ENCODE measurements around the gene HDGFL2.
"Not testable (repeated sequence)": the region's sequence is repeated elsewhere in the genome, so short reads cannot be mapped to it uniquely, and the experiment has no call there.

HDGFL2 gene

DNA sequence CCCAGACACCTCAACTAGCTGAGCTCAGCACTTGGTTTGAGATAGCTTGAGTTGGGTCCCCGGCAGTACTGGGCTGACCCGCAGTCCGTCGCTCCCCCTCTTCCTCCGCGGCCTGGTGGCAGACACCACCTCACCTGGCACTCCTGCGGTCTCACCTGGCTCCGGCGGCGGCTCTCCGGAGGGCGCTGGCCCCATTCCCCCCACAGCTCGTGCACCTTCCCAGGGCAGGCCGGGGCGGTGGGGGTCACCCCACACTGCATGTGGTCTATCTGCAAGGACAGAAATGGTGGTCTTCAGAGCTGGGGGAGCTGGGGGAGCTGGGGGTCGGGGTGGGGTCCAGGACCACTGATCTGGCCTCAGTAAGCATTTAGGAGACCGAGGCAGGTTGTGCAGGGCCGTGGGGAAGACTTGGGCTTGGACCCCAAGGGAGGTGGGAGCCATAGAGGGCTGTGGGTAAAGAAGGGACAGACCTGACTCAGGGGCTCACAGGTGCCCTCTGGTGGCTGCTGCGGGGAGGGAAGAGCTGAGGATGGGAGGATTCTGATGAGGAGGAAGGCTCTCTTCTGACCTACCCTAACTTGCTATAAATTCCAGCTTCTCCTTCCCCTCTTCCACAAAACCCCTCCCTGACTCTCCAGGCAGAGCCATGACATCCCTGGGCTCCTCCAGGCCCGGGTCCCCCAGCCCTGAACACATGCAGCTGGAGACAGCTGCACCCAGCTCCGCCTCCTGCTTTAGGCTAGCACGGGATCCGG, 52.9 kb downstream of the HDGFL2 start:
- no peak overlapping the region for H3K4me3 ChIP-seq (ENCODE audit: low read depth in 1 of 2, low read length in 2 of 2)
- peak overlapping the region; percentile 45; the same call in 1 of the 2 replicates for H2AFZ ChIP-seq (ENCODE audit: low read depth, low read length)
- TF ChIP-seq EZH2 (IDR thresholded peaks at IDR 0.05; ENCODE audit: borderline replicate concordance, low read depth, low read length, severe bottlenecking): no peak
- TF ChIP-seq, protein P1, sequence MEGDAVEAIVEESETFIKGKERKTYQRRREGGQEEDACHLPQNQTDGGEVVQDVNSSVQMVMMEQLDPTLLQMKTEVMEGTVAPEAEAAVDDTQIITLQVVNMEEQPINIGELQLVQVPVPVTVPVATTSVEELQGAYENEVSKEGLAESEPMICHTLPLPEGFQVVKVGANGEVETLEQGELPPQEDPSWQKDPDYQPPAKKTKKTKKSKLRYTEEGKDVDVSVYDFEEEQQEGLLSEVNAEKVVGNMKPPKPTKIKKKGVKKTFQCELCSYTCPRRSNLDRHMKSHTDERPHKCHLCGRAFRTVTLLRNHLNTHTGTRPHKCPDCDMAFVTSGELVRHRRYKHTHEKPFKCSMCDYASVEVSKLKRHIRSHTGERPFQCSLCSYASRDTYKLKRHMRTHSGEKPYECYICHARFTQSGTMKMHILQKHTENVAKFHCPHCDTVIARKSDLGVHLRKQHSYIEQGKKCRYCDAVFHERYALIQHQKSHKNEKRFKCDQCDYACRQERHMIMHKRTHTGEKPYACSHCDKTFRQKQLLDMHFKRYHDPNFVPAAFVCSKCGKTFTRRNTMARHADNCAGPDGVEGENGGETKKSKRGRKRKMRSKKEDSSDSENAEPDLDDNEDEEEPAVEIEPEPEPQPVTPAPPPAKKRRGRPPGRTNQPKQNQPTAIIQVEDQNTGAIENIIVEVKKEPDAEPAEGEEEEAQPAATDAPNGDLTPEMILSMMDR (IDR thresholded peaks at IDR 0.05; ENCODE audit: borderline replicate concordance, extremely low read depth, low read length, poor library complexity, severe bottlenecking): peak; percentile 79
- no peaks in the 10 kb centered on the region for H3K9me3 ChIP-seq (ENCODE audit: insufficient read depth, low read length, severe bottlenecking)
- H3K4me1 ChIP-seq (ENCODE audit: insufficient read depth, low read length): no peaks in the 10 kb centered on the region
- no peak overlapping the region for H3K27ac ChIP-seq (ENCODE audit: low read length)
- H3K27me3 ChIP-seq (ENCODE audit: insufficient read depth, low read length, poor library complexity): no peaks in the 10 kb centered on the region
- no peak overlapping the region for H3K4me2 ChIP-seq (ENCODE audit: insufficient read depth, low read length)
- no peaks in the 10 kb centered on the region for H3K79me2 ChIP-seq (ENCODE audit: insufficient read depth, low read length)
- no peak overlapping the region for H3K9ac ChIP-seq (ENCODE audit: low read depth, low read length)
- ATAC-seq (ENCODE audit: insufficient read depth, low read depth) (peak; percentile 82), DNase-seq (peak; percentile 65)
- no peaks in the 10 kb centered on the region for H3K36me3 ChIP-seq (ENCODE audit: insufficient read depth, low read length)
- H4K20me1 ChIP-seq (ENCODE audit: insufficient read depth, low read length): no peaks in the 10 kb centered on the region

DNA sequence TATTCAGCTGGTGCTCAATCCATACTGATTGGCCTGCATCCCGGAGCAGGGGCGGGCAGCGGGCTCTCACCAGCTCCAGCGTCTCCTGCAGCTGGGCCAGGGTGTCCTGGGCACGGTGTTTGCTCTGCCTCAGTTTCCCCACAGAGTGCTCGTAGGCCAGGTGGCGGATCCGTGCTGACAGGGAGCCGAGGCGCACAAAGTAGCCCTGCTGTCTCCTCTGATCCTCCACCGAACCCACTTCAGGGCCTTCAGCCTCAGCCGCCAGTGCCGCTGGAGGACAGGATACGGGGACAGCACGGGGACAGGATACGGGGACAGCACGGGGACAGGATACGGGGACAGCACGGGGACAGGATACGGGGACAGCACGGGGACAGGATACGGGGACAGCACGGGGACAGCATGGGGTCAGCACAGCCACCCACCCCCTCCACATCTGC, 53.5 kb downstream of the HDGFL2 start:
- H2AFZ ChIP-seq (ENCODE audit: low read depth, low read length): no peak overlapping the region; the same call in 1 of the 2 replicates
- H3K4me1 ChIP-seq (ENCODE audit: insufficient read depth, low read length): no peaks in the 10 kb centered on the region
- H3K27me3 ChIP-seq (ENCODE audit: insufficient read depth, low read length, poor library complexity): no peaks in the 10 kb centered on the region
- H3K9me3 ChIP-seq (ENCODE audit: insufficient read depth, low read length, severe bottlenecking): no peaks in the 10 kb centered on the region
- no peak overlapping the region for H3K4me2 ChIP-seq (ENCODE audit: insufficient read depth, low read length)
- no peak overlapping the region for H3K27ac ChIP-seq (ENCODE audit: low read length)
- no peak for ATAC-seq (ENCODE audit: insufficient read depth, low read depth)
- H3K4me3 ChIP-seq (ENCODE audit: low read depth in 1 of 2, low read length in 2 of 2): no peak overlapping the region
- TF ChIP-seq, protein P1 (IDR thresholded peaks at IDR 0.05; ENCODE audit: borderline replicate concordance, extremely low read depth, low read length, poor library complexity, severe bottlenecking): no peak
- no peak for TF ChIP-seq EZH2 (IDR thresholded peaks at IDR 0.05; ENCODE audit: borderline replicate concordance, low read depth, low read length, severe bottlenecking)
- DNase-seq: no peak
- no peak overlapping the region for H3K9ac ChIP-seq (ENCODE audit: low read depth, low read length)
- H3K36me3 ChIP-seq (ENCODE audit: insufficient read depth, low read length): no peaks in the 10 kb centered on the region
- no peaks in the 10 kb centered on the region for H3K79me2 ChIP-seq (ENCODE audit: insufficient read depth, low read length)
- H4K20me1 ChIP-seq (ENCODE audit: insufficient read depth, low read length): no peaks in the 10 kb centered on the region

DNA sequence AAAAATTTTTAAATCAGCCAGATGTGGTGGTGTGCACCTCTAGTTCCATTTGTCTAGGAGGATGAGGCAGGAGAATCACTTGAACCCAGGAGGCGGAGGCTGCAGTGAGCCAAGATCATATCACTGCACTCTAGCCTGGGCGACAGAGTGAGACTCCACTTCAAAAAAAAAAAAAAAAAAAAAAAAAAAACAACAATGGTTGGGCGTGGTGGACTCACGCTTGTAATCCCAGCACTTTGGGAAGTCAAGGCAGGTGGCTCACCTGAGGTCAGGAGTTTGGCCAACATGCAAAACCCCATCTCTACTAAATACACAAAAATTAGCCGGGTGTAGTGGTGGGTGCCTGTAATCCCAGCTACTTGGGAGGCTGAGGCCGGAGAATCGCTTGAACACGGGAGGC, 55.3 kb downstream of the HDGFL2 start:
- not testable (repeated sequence) for H3K4me3 ChIP-seq (ENCODE audit: low read depth in 1 of 2, low read length in 2 of 2); H4K20me1 ChIP-seq (ENCODE audit: insufficient read depth, low read length); H3K27ac ChIP-seq (ENCODE audit: low read length); H3K4me1 ChIP-seq (ENCODE audit: insufficient read depth, low read length); H3K27me3 ChIP-seq (ENCODE audit: insufficient read depth, low read length, poor library complexity); H3K79me2 ChIP-seq (ENCODE audit: insufficient read depth, low read length); H3K9ac ChIP-seq (ENCODE audit: low read depth, low read length); H3K36me3 ChIP-seq (ENCODE audit: insufficient read depth, low read length); ATAC-seq (ENCODE audit: insufficient read depth, low read depth); H2AFZ ChIP-seq (ENCODE audit: low read depth, low read length); H3K4me2 ChIP-seq (ENCODE audit: insufficient read depth, low read length); DNase-seq; H3K9me3 ChIP-seq (ENCODE audit: insufficient read depth, low read length, severe bottlenecking)

DNA sequence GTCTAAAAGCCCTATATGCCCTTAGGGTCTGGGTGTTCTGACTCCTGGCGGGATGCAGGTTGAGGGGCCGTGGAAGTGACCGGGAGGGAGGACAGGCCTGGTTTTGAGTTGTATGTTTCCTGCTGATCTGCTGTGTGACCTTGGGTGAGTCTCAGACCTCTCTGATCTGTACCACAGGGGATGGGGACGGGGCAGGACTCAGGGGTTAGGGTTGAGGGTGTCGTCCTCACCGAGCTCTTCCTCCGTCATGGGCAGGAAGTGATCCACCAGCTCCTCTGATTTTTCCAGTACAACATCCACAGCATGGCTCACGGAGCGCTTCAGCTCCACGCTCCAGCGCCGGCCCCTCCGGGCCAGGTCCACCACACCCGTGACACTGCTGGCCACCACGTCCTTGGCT, 56.7 kb downstream of the HDGFL2 start:
- no peak for ATAC-seq (ENCODE audit: insufficient read depth, low read depth)
- no peaks in the 10 kb centered on the region for H3K9me3 ChIP-seq (ENCODE audit: insufficient read depth, low read length, severe bottlenecking)
- no peak overlapping the region for H3K27ac ChIP-seq (ENCODE audit: low read length)
- DNase-seq: no peak
- H3K9ac ChIP-seq (ENCODE audit: low read depth, low read length): no peak overlapping the region
- no peak overlapping the region for H3K4me3 ChIP-seq (ENCODE audit: low read depth in 1 of 2, low read length in 2 of 2)
- no peaks in the 10 kb centered on the region for H3K79me2 ChIP-seq (ENCODE audit: insufficient read depth, low read length)
- H3K4me2 ChIP-seq (ENCODE audit: insufficient read depth, low read length): no peak overlapping the region
- no peak overlapping the region for H2AFZ ChIP-seq (ENCODE audit: low read depth, low read length)
- H3K4me1 ChIP-seq (ENCODE audit: insufficient read depth, low read length): no peaks in the 10 kb centered on the region
- H3K27me3 ChIP-seq (ENCODE audit: insufficient read depth, low read length, poor library complexity): no peaks in the 10 kb centered on the region
- TF ChIP-seq, protein P1 (IDR thresholded peaks at IDR 0.05; ENCODE audit: borderline replicate concordance, extremely low read depth, low read length, poor library complexity, severe bottlenecking): no peak
- no peak for TF ChIP-seq EZH2 (IDR thresholded peaks at IDR 0.05; ENCODE audit: borderline replicate concordance, low read depth, low read length, severe bottlenecking)
- H4K20me1 ChIP-seq (ENCODE audit: insufficient read depth, low read length): no peaks in the 10 kb centered on the region
- no peaks in the 10 kb centered on the region for H3K36me3 ChIP-seq (ENCODE audit: insufficient read depth, low read length)
